Measurements from ENCODE around the gene MTIF3.

Gene MTIF3

GRCh38 chr13:27489456-27489855 lies 39.1 kb upstream of the MTIF3 start:
- Histone ChIP-seq H3K27me3 (replicated peaks in 2 of 5; ENCODE audit: control insufficient read depth in 4 of 5, insufficient read depth in 5 of 5, low read length in 4 of 5) (no peaks in the 10 kb centered on the region), H3K4me1 (ENCODE audit: control extremely low read depth in 1 of 4, control insufficient read depth in 4 of 4, insufficient read depth in 4 of 4, low read length in 3 of 4) (no peaks in the 10 kb centered on the region), H3K27ac (ENCODE audit: insufficient read depth in 1 of 2, low read depth in 1 of 2, low read length in 2 of 2, poor library complexity in 1 of 2, severe bottlenecking in 2 of 2) (no peak overlapping the region), H3K9me3 (ENCODE audit: control extremely low read depth in 1 of 5, control insufficient read depth in 4 of 5, insufficient read depth in 2 of 5, low read depth in 1 of 5, low read length in 4 of 5) (no peaks in the 10 kb centered on the region), H3K4me3 (ENCODE audit: control insufficient read depth in 1 of 7, extremely low read depth in 1 of 7, insufficient read depth in 4 of 7, low read depth in 2 of 7, low read length in 6 of 7) (no peak overlapping the region), H3K36me3 (ENCODE audit: control insufficient read depth in 4 of 4, insufficient read depth in 4 of 4, low read length in 3 of 4) (no peaks in the 10 kb centered on the region)
- ChIA-PET POLR2A (no interaction called here), CTCF (no interaction called here)
- no CpG with 5 or more reads among the region's 1 CpG for WGBS (ENCODE audit: insufficient coverage)
- no peak for DNase-seq

DNA sequence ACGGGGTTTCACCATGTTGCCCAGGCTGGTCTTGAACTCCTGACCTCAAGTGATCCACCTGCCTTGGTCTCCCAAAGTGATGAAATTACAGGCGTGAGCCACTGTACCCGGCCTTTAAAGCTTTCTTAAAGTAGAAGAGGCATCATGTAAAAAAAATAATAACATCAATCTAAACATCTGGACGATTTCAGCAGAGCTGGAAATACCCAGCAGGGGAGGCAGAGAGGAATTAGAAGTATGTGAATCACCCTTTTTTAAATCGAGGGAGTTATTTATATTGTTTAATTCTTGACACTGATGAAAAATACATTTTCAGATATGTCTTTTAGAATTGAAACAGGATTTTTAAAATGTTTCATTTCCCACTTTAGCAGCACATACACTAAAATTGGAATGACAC lies 37.4 kb upstream of the MTIF3 start:
- DNase-seq = no peak
- WGBS (ENCODE audit: insufficient coverage) = 100% methylated on average over 1 of the region's 5 CpGs
- Histone ChIP-seq H3K4me1 (ENCODE audit: control extremely low read depth in 1 of 4, control insufficient read depth in 4 of 4, insufficient read depth in 4 of 4, low read length in 3 of 4) (no peaks in the 10 kb centered on the region), H3K27me3 (replicated peaks in 2 of 5; ENCODE audit: control insufficient read depth in 4 of 5, insufficient read depth in 5 of 5, low read length in 4 of 5) (no peaks in the 10 kb centered on the region), H3K9me3 (ENCODE audit: control extremely low read depth in 1 of 5, control insufficient read depth in 4 of 5, insufficient read depth in 2 of 5, low read depth in 1 of 5, low read length in 4 of 5) (peaks cover 0 to 5% (median 0%) of the 10 kb centered on the region in 5 experiments), H3K4me3 (ENCODE audit: control insufficient read depth in 1 of 7, extremely low read depth in 1 of 7, insufficient read depth in 4 of 7, low read depth in 2 of 7, low read length in 6 of 7) (no peak overlapping the region), H3K27ac (ENCODE audit: insufficient read depth in 1 of 2, low read depth in 1 of 2, low read length in 2 of 2, poor library complexity in 1 of 2, severe bottlenecking in 2 of 2) (no peak overlapping the region), H3K36me3 (ENCODE audit: control insufficient read depth in 4 of 4, insufficient read depth in 4 of 4, low read length in 3 of 4) (no peaks in the 10 kb centered on the region)
- ChIA-PET POLR2A (no interaction called here), CTCF (interaction anchor here (1.5 kb wide), 1 partner anchor 10 kb away, joined by 3 read pairs; no protein-coding TSS in a partner anchor)

DNA sequence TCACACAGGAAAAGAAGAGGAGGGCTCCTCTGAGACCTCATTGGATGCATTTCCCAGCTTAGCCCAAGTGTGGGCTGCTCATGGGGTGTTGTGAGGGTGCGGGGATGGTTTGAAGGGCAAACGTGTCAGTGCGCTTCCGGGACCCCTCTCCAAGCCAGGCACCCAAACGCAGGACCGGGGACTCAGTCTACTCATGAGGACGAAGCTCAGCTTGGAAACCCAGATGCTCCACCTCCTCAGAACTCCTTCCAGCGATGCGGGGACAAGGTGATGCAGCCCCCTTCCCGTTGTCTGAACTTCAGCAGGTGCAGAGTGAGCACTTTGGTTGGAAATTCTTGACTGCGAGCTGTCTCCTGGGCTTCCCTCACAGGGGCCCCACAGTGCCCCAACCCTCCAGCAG lies 33.1 kb upstream of the MTIF3 start:
- Histone ChIP-seq H3K4me1 (ENCODE audit: control extremely low read depth in 1 of 4, control insufficient read depth in 4 of 4, insufficient read depth in 4 of 4, low read length in 3 of 4) (peaks cover 0 to 11% (median 7%) of the 10 kb centered on the region in 4 experiments), H3K36me3 (ENCODE audit: control insufficient read depth in 4 of 4, insufficient read depth in 4 of 4, low read length in 3 of 4) (no peaks in the 10 kb centered on the region), H3K27me3 (replicated peaks in 2 of 5; ENCODE audit: control insufficient read depth in 4 of 5, insufficient read depth in 5 of 5, low read length in 4 of 5) (no peaks in the 10 kb centered on the region), H3K9me3 (ENCODE audit: control extremely low read depth in 1 of 5, control insufficient read depth in 4 of 5, insufficient read depth in 2 of 5, low read depth in 1 of 5, low read length in 4 of 5) (peaks cover 0 to 10% (median 2%) of the 10 kb centered on the region in 5 experiments), H3K4me3 (ENCODE audit: control insufficient read depth in 1 of 7, extremely low read depth in 1 of 7, insufficient read depth in 4 of 7, low read depth in 2 of 7, low read length in 6 of 7) (no peak overlapping the region), H3K27ac (ENCODE audit: insufficient read depth in 1 of 2, low read depth in 1 of 2, low read length in 2 of 2, poor library complexity in 1 of 2, severe bottlenecking in 2 of 2) (no peak overlapping the region)
- WGBS (ENCODE audit: insufficient coverage) = 96% methylated on average over 9 of the region's 11 CpGs
- no peak for DNase-seq
- CTCF ChIA-PET = interaction anchor here (0.6 to 1.2 kb wide), 4 partner anchors 11 to 63 kb away, joined by 3 read pairs; no protein-coding TSS in a partner anchor
- POLR2A ChIA-PET = no interaction called here

DNA sequence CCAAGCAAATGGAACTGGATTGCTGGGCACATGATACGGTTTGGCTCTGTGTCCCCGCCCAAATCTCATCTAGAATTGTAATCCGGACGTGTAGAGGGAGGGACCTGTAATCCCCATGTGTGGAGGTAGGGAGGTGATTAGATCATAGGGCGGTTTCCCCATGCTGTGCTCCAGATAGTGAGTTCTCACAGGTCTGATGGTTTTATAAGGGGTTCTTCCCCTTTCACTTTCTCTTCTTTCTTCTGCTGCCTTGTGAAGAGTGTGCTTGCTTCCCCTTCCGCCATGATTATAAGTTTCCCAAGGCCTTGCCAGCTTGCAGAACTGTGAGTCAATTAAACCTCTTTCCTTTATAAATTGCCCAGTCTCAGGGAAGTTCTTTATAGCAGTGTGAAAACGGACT lies 32.6 kb upstream of the MTIF3 start:
- DNase-seq = peak; percentile 30 to 69 (median 51)
- Histone ChIP-seq H3K27ac (ENCODE audit: insufficient read depth in 1 of 2, low read depth in 1 of 2, low read length in 2 of 2, poor library complexity in 1 of 2, severe bottlenecking in 2 of 2) (no peak overlapping the region), H3K4me1 (ENCODE audit: control extremely low read depth in 1 of 4, control insufficient read depth in 4 of 4, insufficient read depth in 4 of 4, low read length in 3 of 4) (peaks cover 0 to 14% (median 7%) of the 10 kb centered on the region in 4 experiments), H3K4me3 (ENCODE audit: control insufficient read depth in 1 of 7, extremely low read depth in 1 of 7, insufficient read depth in 4 of 7, low read depth in 2 of 7, low read length in 6 of 7) (no peak overlapping the region), H3K27me3 (replicated peaks in 2 of 5; ENCODE audit: control insufficient read depth in 4 of 5, insufficient read depth in 5 of 5, low read length in 4 of 5) (no peaks in the 10 kb centered on the region), H3K36me3 (ENCODE audit: control insufficient read depth in 4 of 4, insufficient read depth in 4 of 4, low read length in 3 of 4) (no peaks in the 10 kb centered on the region), H3K9me3 (ENCODE audit: control extremely low read depth in 1 of 5, control insufficient read depth in 4 of 5, insufficient read depth in 2 of 5, low read depth in 1 of 5, low read length in 4 of 5) (peaks cover 0 to 10% (median 2%) of the 10 kb centered on the region in 5 experiments)
- ChIA-PET CTCF (interaction anchor here (1.0 to 1.2 kb wide), 4 partner anchors 11 to 48 kb away, joined by 3 read pairs; no protein-coding TSS in a partner anchor), POLR2A (no interaction called here)
- 93% methylated on average over 2 of the region's 7 CpGs for WGBS (ENCODE audit: insufficient coverage)

DNA sequence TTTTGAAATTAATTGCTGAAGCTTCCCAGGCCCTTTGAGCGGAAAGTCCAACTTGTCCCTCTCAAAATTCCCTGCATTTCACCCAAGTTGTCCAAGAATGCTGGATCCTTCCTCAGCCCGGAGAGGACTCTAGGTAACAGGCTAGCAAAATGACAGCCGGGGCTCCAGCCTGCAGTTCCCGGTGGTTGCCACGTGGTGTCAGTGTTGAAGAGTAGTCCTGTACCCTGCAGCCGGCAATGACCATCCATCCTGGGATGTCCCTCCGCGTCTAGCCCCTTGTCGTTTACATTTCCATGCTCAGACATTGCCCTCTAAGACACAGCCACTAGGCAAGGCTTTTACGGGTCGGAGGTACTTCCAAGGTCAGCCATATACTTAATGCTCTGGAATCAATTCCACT lies 31.4 kb upstream of the MTIF3 start:
- CTCF ChIA-PET = interaction anchor here (1.2 kb wide), 1 partner anchor 14 kb away, joined by 3 read pairs; no protein-coding TSS in a partner anchor
- DNase-seq = peak in 2 of 3 donors; percentile 37 to 44
- no peak overlapping the region for H3K27ac ChIP-seq (ENCODE audit: insufficient read depth in 1 of 2, low read depth in 1 of 2, low read length in 2 of 2, poor library complexity in 1 of 2, severe bottlenecking in 2 of 2)
- H3K36me3 ChIP-seq (ENCODE audit: control insufficient read depth in 4 of 4, insufficient read depth in 4 of 4, low read length in 3 of 4) = no peaks in the 10 kb centered on the region
- 69% methylated on average over 11 of the region's 11 CpGs for WGBS (ENCODE audit: insufficient coverage)
- peaks cover 0 to 10% (median 2%) of the 10 kb centered on the region in 5 experiments for H3K9me3 ChIP-seq (ENCODE audit: control extremely low read depth in 1 of 5, control insufficient read depth in 4 of 5, insufficient read depth in 2 of 5, low read depth in 1 of 5, low read length in 4 of 5)
- no peak overlapping the region for H3K4me3 ChIP-seq (ENCODE audit: control insufficient read depth in 1 of 7, extremely low read depth in 1 of 7, insufficient read depth in 4 of 7, low read depth in 2 of 7, low read length in 6 of 7)
- H3K27me3 ChIP-seq (replicated peaks in 2 of 5; ENCODE audit: control insufficient read depth in 4 of 5, insufficient read depth in 5 of 5, low read length in 4 of 5) = no peaks in the 10 kb centered on the region
- H3K4me1 ChIP-seq (ENCODE audit: control extremely low read depth in 1 of 4, control insufficient read depth in 4 of 4, insufficient read depth in 4 of 4, low read length in 3 of 4) = peaks cover 0 to 26% (median 14%) of the 10 kb centered on the region in 4 experiments
- POLR2A ChIA-PET = no interaction called here

GRCh38 chr13:27476943-27477703 lies 26.8 kb upstream of the MTIF3 start:
- no peaks in the 10 kb centered on the region for H3K36me3 ChIP-seq (ENCODE audit: control insufficient read depth in 4 of 4, insufficient read depth in 4 of 4, low read length in 3 of 4)
- H3K27me3 ChIP-seq (replicated peaks in 2 of 5; ENCODE audit: control insufficient read depth in 4 of 5, insufficient read depth in 5 of 5, low read length in 4 of 5) = no peaks in the 10 kb centered on the region
- ChIA-PET POLR2A (no interaction called here), CTCF (interaction anchor here (1.0 to 2.1 kb wide), 7 partner anchors 9 to 98 kb away, joined by 3 to 6 read pairs (median 3); partner anchors contain the start of gene MTIF3)
- no peak overlapping the region for H3K4me3 ChIP-seq (ENCODE audit: control insufficient read depth in 1 of 7, extremely low read depth in 1 of 7, insufficient read depth in 4 of 7, low read depth in 2 of 7, low read length in 6 of 7)
- 52% methylated on average over 7 of the region's 10 CpGs for WGBS (ENCODE audit: insufficient coverage)
- H3K9me3 ChIP-seq (ENCODE audit: control extremely low read depth in 1 of 5, control insufficient read depth in 4 of 5, insufficient read depth in 2 of 5, low read depth in 1 of 5, low read length in 4 of 5) = peaks cover 0 to 3% (median 2%) of the 10 kb centered on the region in 5 experiments
- peak in 2 of 3 donors; percentile 35 to 50 for DNase-seq
- H3K27ac ChIP-seq (ENCODE audit: insufficient read depth in 1 of 2, low read depth in 1 of 2, low read length in 2 of 2, poor library complexity in 1 of 2, severe bottlenecking in 2 of 2) = no peak overlapping the region
- H3K4me1 ChIP-seq (ENCODE audit: control extremely low read depth in 1 of 4, control insufficient read depth in 4 of 4, insufficient read depth in 4 of 4, low read length in 3 of 4) = peaks cover 0 to 40% (median 19%) of the 10 kb centered on the region in 4 experiments

GRCh38 chr13:27474751-27475268 lies 24.4 kb upstream of the MTIF3 start:
- no peaks in the 10 kb centered on the region for H3K27me3 ChIP-seq (replicated peaks in 2 of 5; ENCODE audit: control insufficient read depth in 4 of 5, insufficient read depth in 5 of 5, low read length in 4 of 5)
- peaks cover 0 to 38% (median 18%) of the 10 kb centered on the region in 4 experiments for H3K4me1 ChIP-seq (ENCODE audit: control extremely low read depth in 1 of 4, control insufficient read depth in 4 of 4, insufficient read depth in 4 of 4, low read length in 3 of 4)
- POLR2A ChIA-PET = no interaction called here
- no peak for DNase-seq
- no peak overlapping the region for H3K27ac ChIP-seq (ENCODE audit: insufficient read depth in 1 of 2, low read depth in 1 of 2, low read length in 2 of 2, poor library complexity in 1 of 2, severe bottlenecking in 2 of 2)
- H3K36me3 ChIP-seq (ENCODE audit: control insufficient read depth in 4 of 4, insufficient read depth in 4 of 4, low read length in 3 of 4) = no peaks in the 10 kb centered on the region
- peaks cover 0 to 2% (median 0%) of the 10 kb centered on the region in 5 experiments for H3K9me3 ChIP-seq (ENCODE audit: control extremely low read depth in 1 of 5, control insufficient read depth in 4 of 5, insufficient read depth in 2 of 5, low read depth in 1 of 5, low read length in 4 of 5)
- 96% methylated on average over 6 of the region's 13 CpGs for WGBS (ENCODE audit: insufficient coverage)
- no peak overlapping the region for H3K4me3 ChIP-seq (ENCODE audit: control insufficient read depth in 1 of 7, extremely low read depth in 1 of 7, insufficient read depth in 4 of 7, low read depth in 2 of 7, low read length in 6 of 7)
- CTCF ChIA-PET = no interaction called here

Measured in common myeloid progenitor, CD34-positive (primary cell).